Mesothelial cell of epicardium (in vitro differentiated cells): ENCODE measurements around the gene WRAP73. TPM values are rescaled to one million over a fixed set of nuclear protein-coding genes. Genes with fewer than 3 reads are reported as not detected.

Experiments
- DNase-seq, 2 experiments: peaks; one replicate each; pipeline ENCODE4 v3.0.0; 2021; ENCODE audit warnings: low spot score in 2 of 2; ENCODE audit not compliant: unreplicated experiment in 2 of 2
- H3K27ac Mint-ChIP-seq: 2 replicates; pipeline ENCODE4 v1.8.0; 2021; ENCODE audit warnings: mixed read lengths
- H3K27me3 Mint-ChIP-seq: 2 replicates; pipeline ENCODE4 v1.8.0; 2021; ENCODE audit warnings: low read depth, mixed read lengths
- H3K36me3 Mint-ChIP-seq: 2 replicates; pipeline ENCODE4 v1.8.0; 2021; ENCODE audit warnings: mixed read lengths
- H3K4me1 Mint-ChIP-seq: 2 replicates; pipeline ENCODE4 v1.8.0; 2021; ENCODE audit warnings: mixed read lengths
- H3K4me3 Mint-ChIP-seq: 2 replicates; pipeline ENCODE4 v1.8.0; 2021; ENCODE audit warnings: mild to moderate bottlenecking, moderate library complexity, mixed read lengths
- H3K9me3 Mint-ChIP-seq: 2 replicates; pipeline ENCODE4 v1.8.0; 2021; ENCODE audit warnings: mixed read lengths
- total RNA-seq: library from RNA; stranded (reverse); gene quantifications from 3 replicates; pipeline ENCODE4 v1.2.1, GENCODE V29; 2021
- TF ChIP-seq, protein P1 (sequence below): fragments of 200-600 bp; sonication (generic); IDR thresholded peaks from one replicate; pipeline ENCODE4 v1.5.0; 2021; ENCODE audit warnings: antibody characterized with exemption; ENCODE audit not compliant: unreplicated experiment

The WRAP73 gene
- total RNA-seq, 1 donor from 2014 or later, result 20.8 TPM

DNA sequence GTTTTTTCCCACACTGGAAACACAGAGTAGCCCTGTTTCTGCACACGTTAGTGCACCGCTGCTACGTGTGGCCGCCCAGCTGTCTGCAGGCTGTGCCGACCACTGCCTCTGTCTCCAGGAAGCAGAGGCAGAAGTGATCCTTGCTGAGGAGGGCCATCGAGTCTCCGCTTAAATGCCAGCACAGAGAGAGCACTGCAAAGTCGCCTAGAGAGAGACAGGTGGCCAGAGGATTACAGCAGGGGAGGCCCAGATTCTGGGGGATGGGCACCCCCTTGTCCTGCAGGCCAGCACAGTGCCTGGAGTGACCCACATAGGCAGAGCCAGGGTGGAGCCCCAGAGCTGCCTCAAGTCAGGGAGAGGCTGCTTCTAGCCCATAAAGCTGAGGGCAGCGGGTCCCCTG is 19.0 kb downstream of the WRAP73 start:
- Mint-ChIP-seq H3K27me3 (no peaks in the 10 kb centered on the region), H3K36me3 (peaks cover 15% of the 10 kb centered on the region), H3K9me3 (no peaks in the 10 kb centered on the region), H3K27ac (peak overlapping the region; percentile 12), H3K4me1 (peaks cover 2% of the 10 kb centered on the region), H3K4me3 (no peak overlapping the region)
- no peak for DNase-seq
- TF ChIP-seq, protein P1, sequence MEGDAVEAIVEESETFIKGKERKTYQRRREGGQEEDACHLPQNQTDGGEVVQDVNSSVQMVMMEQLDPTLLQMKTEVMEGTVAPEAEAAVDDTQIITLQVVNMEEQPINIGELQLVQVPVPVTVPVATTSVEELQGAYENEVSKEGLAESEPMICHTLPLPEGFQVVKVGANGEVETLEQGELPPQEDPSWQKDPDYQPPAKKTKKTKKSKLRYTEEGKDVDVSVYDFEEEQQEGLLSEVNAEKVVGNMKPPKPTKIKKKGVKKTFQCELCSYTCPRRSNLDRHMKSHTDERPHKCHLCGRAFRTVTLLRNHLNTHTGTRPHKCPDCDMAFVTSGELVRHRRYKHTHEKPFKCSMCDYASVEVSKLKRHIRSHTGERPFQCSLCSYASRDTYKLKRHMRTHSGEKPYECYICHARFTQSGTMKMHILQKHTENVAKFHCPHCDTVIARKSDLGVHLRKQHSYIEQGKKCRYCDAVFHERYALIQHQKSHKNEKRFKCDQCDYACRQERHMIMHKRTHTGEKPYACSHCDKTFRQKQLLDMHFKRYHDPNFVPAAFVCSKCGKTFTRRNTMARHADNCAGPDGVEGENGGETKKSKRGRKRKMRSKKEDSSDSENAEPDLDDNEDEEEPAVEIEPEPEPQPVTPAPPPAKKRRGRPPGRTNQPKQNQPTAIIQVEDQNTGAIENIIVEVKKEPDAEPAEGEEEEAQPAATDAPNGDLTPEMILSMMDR, result no peak

DNA sequence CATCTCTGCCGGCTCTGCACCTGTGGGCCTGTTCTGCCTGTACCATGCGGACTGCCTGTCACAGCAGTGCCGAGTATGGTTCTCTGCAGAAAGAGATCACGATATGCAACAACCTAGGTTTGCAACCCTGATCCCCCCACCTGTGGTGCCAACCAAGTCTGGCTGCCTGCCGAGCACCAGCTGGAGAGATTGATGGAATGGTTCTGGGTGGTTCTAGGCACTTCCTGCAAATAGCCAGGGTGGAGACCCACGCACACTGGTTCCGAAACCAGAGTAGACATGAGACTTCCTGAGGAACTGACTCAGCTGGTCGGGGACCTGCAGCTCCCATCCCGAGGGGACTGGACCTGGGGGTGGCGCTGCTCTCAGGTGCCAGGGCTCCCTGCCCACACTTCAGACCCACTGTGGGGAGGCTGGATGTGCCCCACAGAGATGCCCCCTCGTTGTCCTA is 19.7 kb downstream of the WRAP73 start:
- H3K27ac Mint-ChIP-seq, result no peak overlapping the region

DNA sequence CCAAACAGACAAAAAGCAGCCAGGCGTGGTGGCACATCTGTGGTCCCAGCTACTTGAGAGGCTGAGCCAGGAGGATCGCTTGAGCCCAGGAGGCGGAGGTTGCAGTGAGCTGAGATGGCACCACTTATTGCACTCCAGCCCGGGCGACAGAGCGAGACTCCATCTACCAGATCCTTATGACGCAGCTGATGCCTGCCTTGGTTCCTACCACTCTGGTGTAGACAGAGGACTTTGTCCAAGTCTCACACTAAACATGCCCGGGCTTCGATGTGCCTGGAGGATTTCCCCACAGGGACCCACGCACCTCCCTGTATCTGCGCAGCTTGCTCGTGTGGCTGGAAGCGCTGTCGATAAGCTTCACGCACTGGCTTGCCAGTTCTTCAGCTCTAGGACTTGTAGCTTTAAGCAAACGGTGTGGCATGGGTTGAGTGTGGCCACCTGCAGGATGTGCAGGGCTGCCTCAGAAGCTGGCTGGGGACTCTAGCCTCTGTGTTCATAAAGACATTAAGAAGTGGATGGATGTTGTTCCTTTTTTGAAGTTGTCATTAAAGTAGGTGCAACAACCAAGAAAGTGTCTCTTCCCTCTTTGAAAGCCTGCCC is 20.2 kb downstream of the WRAP73 start:
- TF ChIP-seq, protein P1, result no peak
- Mint-ChIP-seq H3K4me1 (peaks cover 6% of the 10 kb centered on the region), H3K4me3 (no peak overlapping the region), H3K9me3 (no peaks in the 10 kb centered on the region), H3K36me3 (peaks cover 12% of the 10 kb centered on the region), H3K27me3 (no peaks in the 10 kb centered on the region), H3K27ac (no peak overlapping the region)
- no peak for DNase-seq

More for the DNA sequence above, 19.7 kb downstream of the WRAP73 start:
- Mint-ChIP-seq H3K4me3 (no peak overlapping the region), H3K27me3 (no peaks in the 10 kb centered on the region), H3K4me1 (peaks cover 6% of the 10 kb centered on the region), H3K36me3 (peaks cover 14% of the 10 kb centered on the region), H3K9me3 (no peaks in the 10 kb centered on the region)
- no peak for DNase-seq
- TF ChIP-seq, protein P1, result no peak

DNA sequence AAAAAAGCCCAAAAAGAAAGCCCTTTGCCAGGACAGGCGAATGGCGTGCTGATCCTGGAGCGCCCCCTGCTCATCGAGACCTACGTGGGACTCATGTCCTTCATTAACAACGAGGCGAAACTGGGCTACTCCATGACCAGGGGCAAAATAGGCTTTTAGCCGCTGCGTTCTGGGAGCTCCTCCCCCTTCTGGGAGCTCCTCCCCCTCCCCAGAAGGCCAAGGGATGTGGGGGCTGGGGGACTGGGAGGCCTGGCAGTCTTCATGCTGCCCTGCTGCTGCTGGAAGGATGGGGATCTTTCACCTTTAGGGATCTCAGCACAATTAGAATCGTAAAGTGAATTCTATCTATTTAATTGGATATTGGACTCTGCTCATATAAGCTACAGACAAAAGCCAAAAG is 21.5 kb downstream of the WRAP73 start:
- Mint-ChIP-seq H3K27me3 (no peaks in the 10 kb centered on the region), H3K4me3 (no peak overlapping the region), H3K36me3 (peaks cover 9% of the 10 kb centered on the region), H3K9me3 (no peaks in the 10 kb centered on the region), H3K4me1 (peaks cover 15% of the 10 kb centered on the region), H3K27ac (no peak overlapping the region)
- TF ChIP-seq, protein P1, result no peak
- DNase-seq, result no peak

DNA sequence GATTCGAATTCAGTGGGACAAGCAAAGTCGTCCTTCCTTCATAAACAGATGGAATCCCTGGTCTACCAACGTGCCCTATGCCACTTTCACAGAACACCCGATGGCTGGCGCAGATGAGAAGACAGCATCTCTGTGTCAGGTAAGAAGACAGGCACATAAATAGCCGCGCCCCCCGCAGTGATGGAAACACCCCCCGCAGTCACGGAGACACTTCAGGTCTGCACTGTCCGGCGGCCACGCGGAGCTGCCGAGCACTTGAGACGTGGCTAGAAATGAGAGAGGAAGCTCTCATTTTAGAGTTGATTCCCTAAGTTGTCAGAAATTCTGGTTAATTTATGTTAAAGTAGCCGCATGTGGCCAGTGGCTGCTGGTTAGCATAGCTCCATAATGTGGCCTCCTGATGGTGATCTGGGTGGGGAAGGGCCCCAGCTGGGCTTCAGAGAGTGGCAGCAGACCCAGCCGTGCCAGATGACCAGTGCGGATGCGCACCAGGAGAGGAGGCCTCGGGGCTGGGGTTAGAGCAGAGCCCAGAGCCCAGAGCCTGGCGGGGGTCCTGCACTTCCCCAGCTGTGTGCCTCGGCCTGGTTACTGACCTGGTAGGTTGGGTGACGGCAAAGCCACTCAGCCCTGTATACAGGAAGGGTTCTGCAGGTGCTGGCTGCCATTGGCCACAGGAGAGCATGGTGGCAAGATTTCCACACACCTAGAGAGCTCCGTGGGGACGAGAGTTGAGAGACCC is 22.2 kb downstream of the WRAP73 start:
- no peak overlapping the region for H3K4me3 Mint-ChIP-seq
- no peaks in the 10 kb centered on the region for H3K27me3 Mint-ChIP-seq
- no peak for DNase-seq
- TF ChIP-seq, protein P1, result no peak
- H3K36me3 Mint-ChIP-seq, result peaks cover 9% of the 10 kb centered on the region
- H3K4me1 Mint-ChIP-seq, result peaks cover 23% of the 10 kb centered on the region
- no peak overlapping the region for H3K27ac Mint-ChIP-seq
- no peaks in the 10 kb centered on the region for H3K9me3 Mint-ChIP-seq
